MM.1S (cell line): ENCODE data around the gene OBSCN.

Experiments
- DNase-seq: peaks from one replicate; pipeline ENCODE4 v3.0.0-alpha.2; 2015
- H2AFZ ChIP-seq: fragments of 300-600 bp; sonication (generic); 2 replicates; pipeline ENCODE4 v1.6.0; 2016; ENCODE audit warnings: antibody characterized with exemption, low read length
- H3F3A ChIP-seq: fragments of 300-600 bp; sonication (generic); 2 replicates; pipeline ENCODE4 v1.6.1; 2016; ENCODE audit warnings: mild to moderate bottlenecking, antibody characterized with exemption, low read length, moderate library complexity, mixed read lengths; ENCODE audit not compliant: insufficient read depth
- H3K27ac ChIP-seq: fragments of 300-600 bp; sonication (generic); 2 replicates; pipeline ENCODE4 v1.5.1; 2016; ENCODE audit warnings: mild to moderate bottlenecking, low read length
- H3K27me3 ChIP-seq: fragments of 300-600 bp; sonication (generic); replicated peaks from 2 replicates; pipeline ENCODE4 v1.6.0; 2016; ENCODE audit warnings: low read length; ENCODE audit not compliant: insufficient read depth
- H3K36me3 ChIP-seq: fragments of 300-600 bp; sonication (generic); replicated peaks from 2 replicates; pipeline ENCODE4 v1.6.1; 2016; ENCODE audit warnings: mild to moderate bottlenecking, low read length, mixed read lengths; ENCODE audit not compliant: insufficient read depth
- H3K4me1 ChIP-seq: fragments of 300-600 bp; sonication (generic); 2 replicates; pipeline ENCODE4 v1.6.1; 2016; ENCODE audit warnings: low read length, mixed read lengths
- H3K4me2 ChIP-seq: fragments of 300-600 bp; sonication (generic); 2 replicates; pipeline ENCODE4 v1.6.0; 2016; ENCODE audit warnings: low read depth, low read length
- H3K4me3 ChIP-seq: fragments of 300-600 bp; sonication (generic); 2 replicates; pipeline ENCODE4 v1.5.1; 2016; ENCODE audit warnings: low read length, mixed read lengths
- H3K79me2 ChIP-seq: fragments of 300-600 bp; sonication (generic); 2 replicates; pipeline ENCODE4 v1.6.1; 2016; ENCODE audit warnings: mixed run types, low read length, mixed read lengths
- H3K9ac ChIP-seq: fragments of 300-600 bp; sonication (generic); 2 replicates; pipeline ENCODE4 v1.6.1; 2016; ENCODE audit warnings: low read length, mixed read lengths
- H3K9me2 ChIP-seq: fragments of 300-600 bp; sonication (generic); replicated peaks from 2 replicates; pipeline ENCODE4 v1.6.1; 2016; ENCODE audit warnings: mild to moderate bottlenecking, low read length, mixed read lengths; ENCODE audit not compliant: insufficient read depth
- H3K9me3 ChIP-seq: fragments of 300-600 bp; sonication (generic); replicated peaks from 2 replicates; pipeline ENCODE4 v1.6.1; 2016; ENCODE audit warnings: mild to moderate bottlenecking, low read length, mixed read lengths; ENCODE audit not compliant: insufficient read depth
- H4K20me1 ChIP-seq: fragments of 300-600 bp; sonication (generic); 2 replicates; pipeline ENCODE4 v1.6.1; 2016; ENCODE audit warnings: mild to moderate bottlenecking, low read length, moderate library complexity, mixed read lengths; ENCODE audit not compliant: insufficient read depth
- EZH2 ChIP-seq: fragments of 300-600 bp; sonication (generic); optimal IDR thresholded peaks from 2 replicates; pipeline ENCODE3; 2017; ENCODE audit warnings: low read depth, mild to moderate bottlenecking, antibody characterized with exemption, low read length, mixed read lengths
- EZH2phosphoT487 ChIP-seq: fragments of 300-600 bp; sonication (generic); IDR thresholded peaks from 2 replicates; pipeline ENCODE4 v1.6.1; 2018; ENCODE audit warnings: antibody characterized with exemption, low read length
- TF ChIP-seq, protein P1 (sequence below): fragments of 300-600 bp; sonication (generic); IDR thresholded peaks from 2 replicates; pipeline ENCODE4 v1.5.1; 2016; ENCODE audit warnings: antibody characterized with exemption, low read length, mixed read lengths

OBSCN gene

DNA sequence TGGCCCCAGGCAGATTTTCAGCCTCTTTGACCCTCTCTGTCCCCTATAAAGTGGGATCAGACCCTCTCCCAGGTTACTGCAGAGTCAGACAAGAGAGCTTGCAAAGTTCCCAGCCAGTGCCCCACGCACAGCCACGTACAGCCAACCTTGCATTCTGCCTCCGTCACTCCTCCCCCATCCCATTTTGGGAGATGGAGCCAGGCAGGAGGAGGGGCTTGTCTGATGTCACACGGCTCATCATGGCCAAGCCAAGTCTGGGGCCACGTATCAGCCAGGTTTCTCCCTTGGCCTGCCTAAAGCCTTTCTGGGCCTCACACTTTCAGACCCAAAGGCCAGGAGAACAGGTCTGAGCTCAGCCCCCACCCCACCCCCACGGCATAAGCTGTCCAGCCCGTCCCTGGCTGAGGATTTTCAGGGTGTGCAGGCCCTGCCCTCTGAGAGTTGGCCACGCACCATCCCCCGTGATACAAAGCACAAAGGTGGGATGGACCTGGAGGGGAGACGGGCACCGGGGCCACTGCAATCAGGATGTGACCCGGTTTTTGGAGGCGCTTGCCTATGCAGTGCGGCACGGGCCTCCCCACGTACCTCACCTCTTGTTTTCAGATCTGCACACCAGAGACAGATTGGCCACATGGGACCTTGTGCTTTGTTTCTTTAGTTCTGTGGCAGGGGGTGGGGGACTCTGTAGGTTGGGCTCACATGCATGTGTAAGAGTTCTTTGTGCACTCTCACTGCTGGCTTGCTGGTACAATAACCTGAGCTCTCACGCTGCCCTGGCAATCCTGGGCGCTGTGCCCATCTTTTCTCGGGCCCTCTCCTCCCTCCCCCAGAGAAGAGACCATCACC, 151.1 kb downstream of the OBSCN start:
- no peak overlapping the region for H3K4me3 ChIP-seq
- no peaks in the 10 kb centered on the region for H3K9me3 ChIP-seq
- H3K27ac ChIP-seq, result no peak overlapping the region
- H3K4me2 ChIP-seq, result no peak overlapping the region
- no peaks in the 10 kb centered on the region for H3K4me1 ChIP-seq
- no peak overlapping the region for H3K9ac ChIP-seq
- H4K20me1 ChIP-seq, result no peaks in the 10 kb centered on the region
- no peaks in the 10 kb centered on the region for H3F3A ChIP-seq
- TF ChIP-seq EZH2phosphoT487 (no peak), EZH2 (no peak)
- TF ChIP-seq, protein P1, sequence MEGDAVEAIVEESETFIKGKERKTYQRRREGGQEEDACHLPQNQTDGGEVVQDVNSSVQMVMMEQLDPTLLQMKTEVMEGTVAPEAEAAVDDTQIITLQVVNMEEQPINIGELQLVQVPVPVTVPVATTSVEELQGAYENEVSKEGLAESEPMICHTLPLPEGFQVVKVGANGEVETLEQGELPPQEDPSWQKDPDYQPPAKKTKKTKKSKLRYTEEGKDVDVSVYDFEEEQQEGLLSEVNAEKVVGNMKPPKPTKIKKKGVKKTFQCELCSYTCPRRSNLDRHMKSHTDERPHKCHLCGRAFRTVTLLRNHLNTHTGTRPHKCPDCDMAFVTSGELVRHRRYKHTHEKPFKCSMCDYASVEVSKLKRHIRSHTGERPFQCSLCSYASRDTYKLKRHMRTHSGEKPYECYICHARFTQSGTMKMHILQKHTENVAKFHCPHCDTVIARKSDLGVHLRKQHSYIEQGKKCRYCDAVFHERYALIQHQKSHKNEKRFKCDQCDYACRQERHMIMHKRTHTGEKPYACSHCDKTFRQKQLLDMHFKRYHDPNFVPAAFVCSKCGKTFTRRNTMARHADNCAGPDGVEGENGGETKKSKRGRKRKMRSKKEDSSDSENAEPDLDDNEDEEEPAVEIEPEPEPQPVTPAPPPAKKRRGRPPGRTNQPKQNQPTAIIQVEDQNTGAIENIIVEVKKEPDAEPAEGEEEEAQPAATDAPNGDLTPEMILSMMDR, result no peak
- no peaks in the 10 kb centered on the region for H3K36me3 ChIP-seq
- H3K79me2 ChIP-seq, result no peaks in the 10 kb centered on the region
- no peak overlapping the region for H2AFZ ChIP-seq
- H3K27me3 ChIP-seq, result no peaks in the 10 kb centered on the region
- no peak for DNase-seq
- H3K9me2 ChIP-seq, result no peaks in the 10 kb centered on the region

DNA sequence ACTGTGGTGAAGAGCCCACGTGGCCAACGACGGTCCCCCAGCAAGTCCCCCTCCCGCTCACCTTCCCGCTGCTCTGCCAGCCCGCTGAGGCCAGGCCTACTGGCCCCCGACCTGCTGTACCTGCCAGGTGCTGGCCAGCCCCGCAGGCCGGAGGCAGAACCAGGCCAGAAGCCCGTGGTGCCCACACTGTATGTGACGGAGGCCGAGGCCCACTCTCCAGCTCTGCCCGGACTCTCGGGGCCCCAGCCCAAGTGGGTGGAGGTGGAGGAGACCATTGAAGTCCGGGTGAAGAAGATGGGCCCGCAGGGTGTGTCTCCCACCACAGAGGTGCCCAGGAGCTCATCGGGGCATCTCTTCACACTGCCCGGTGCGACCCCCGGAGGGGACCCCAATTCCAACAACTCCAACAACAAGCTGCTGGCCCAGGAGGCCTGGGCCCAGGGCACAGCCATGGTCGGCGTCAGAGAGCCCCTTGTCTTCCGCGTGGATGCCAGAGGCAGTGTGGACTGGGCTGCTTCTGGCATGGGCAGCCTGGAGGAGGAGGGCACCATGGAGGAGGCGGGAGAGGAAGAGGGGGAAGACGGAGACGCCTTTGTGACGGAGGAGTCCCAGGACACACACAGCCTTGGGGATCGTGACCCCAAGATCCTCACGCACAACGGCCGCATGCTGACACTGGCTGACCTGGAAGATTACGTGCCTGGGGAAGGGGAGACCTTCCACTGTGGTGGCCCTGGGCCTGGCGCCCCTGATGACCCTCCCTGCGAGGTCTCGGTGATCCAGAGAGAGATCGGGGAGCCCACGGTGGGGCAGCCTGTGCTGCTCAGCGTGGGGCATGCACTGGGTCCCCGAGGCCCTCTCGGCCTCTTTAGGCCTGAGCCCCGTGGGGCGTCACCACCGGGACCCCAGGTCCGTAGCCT, 152.0 kb downstream of the OBSCN start:
- no peaks in the 10 kb centered on the region for H3K36me3 ChIP-seq
- no peak overlapping the region for H3K4me3 ChIP-seq
- H3F3A ChIP-seq, result no peaks in the 10 kb centered on the region
- H3K4me1 ChIP-seq, result no peaks in the 10 kb centered on the region
- H3K9ac ChIP-seq, result no peak overlapping the region
- H4K20me1 ChIP-seq, result no peaks in the 10 kb centered on the region
- DNase-seq, result no peak
- H3K4me2 ChIP-seq, result no peak overlapping the region
- no peak overlapping the region for H2AFZ ChIP-seq
- no peaks in the 10 kb centered on the region for H3K79me2 ChIP-seq
- H3K9me2 ChIP-seq, result no peaks in the 10 kb centered on the region
- H3K27ac ChIP-seq, result no peak overlapping the region
- H3K9me3 ChIP-seq, result no peaks in the 10 kb centered on the region
- no peaks in the 10 kb centered on the region for H3K27me3 ChIP-seq
- no peak for TF ChIP-seq EZH2phosphoT487
- no peak for TF ChIP-seq EZH2
- TF ChIP-seq, protein P1, result no peak

DNA sequence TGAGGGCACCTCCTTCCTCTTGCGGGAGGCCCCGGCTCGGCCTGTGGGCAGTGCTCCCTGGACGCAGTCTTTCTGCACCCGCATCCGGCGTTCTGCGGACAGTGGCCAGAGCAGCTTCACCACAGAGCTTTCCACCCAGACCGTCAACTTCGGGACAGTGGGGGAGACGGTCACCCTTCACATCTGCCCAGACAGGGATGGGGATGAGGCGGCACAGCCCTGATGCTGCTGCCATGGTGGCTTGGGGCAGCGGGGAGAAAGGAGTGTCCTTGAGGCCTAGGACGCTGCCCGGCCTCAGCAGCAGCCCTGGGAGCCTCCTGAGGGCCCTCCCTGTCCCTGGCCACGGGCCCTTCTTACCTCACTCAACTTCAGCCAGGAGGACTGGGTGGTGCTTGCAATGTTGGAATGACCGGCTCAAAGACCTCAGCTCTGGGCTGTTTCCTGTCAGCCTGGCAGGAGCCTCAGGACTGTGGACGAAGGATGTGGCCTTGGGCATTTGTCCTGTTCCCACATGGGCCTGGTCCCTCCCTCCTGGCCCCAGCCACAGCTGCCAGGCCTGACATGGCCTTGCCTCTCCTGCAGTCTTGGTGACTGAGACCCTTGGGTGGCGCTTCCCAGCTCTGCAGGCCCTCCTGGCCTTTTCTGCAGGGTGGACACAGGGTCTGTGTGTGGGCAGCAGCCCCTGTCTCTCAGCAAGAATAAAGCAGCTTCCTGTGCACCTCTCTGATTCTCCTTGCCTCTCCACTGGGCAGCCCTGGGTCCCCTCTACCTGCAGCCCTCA, 152.9 kb downstream of the OBSCN start:
- H3K36me3 ChIP-seq, result no peaks in the 10 kb centered on the region
- no peaks in the 10 kb centered on the region for H3F3A ChIP-seq
- no peaks in the 10 kb centered on the region for H3K9me3 ChIP-seq
- H2AFZ ChIP-seq, result no peak overlapping the region
- H3K79me2 ChIP-seq, result no peaks in the 10 kb centered on the region
- no peak overlapping the region for H3K27ac ChIP-seq
- H3K4me3 ChIP-seq, result no peak overlapping the region
- H3K4me1 ChIP-seq, result no peaks in the 10 kb centered on the region
- H4K20me1 ChIP-seq, result no peaks in the 10 kb centered on the region
- no peak for DNase-seq
- H3K4me2 ChIP-seq, result no peak overlapping the region
- no peaks in the 10 kb centered on the region for H3K9me2 ChIP-seq
- no peak for TF ChIP-seq EZH2phosphoT487
- TF ChIP-seq, protein P1, result no peak
- no peak for TF ChIP-seq EZH2
- no peak overlapping the region for H3K9ac ChIP-seq
- no peaks in the 10 kb centered on the region for H3K27me3 ChIP-seq
